IPS DF 4.7 (cell line): ENCODE results near the gene NOC4L.

Experiments
- DNase-seq: peaks from one replicate; pipeline ENCODE4 v3.0.0-alpha.2; 2013; ENCODE audit warnings: low spot score; ENCODE audit errors: extremely low read depth

Gene NOC4L

DNA sequence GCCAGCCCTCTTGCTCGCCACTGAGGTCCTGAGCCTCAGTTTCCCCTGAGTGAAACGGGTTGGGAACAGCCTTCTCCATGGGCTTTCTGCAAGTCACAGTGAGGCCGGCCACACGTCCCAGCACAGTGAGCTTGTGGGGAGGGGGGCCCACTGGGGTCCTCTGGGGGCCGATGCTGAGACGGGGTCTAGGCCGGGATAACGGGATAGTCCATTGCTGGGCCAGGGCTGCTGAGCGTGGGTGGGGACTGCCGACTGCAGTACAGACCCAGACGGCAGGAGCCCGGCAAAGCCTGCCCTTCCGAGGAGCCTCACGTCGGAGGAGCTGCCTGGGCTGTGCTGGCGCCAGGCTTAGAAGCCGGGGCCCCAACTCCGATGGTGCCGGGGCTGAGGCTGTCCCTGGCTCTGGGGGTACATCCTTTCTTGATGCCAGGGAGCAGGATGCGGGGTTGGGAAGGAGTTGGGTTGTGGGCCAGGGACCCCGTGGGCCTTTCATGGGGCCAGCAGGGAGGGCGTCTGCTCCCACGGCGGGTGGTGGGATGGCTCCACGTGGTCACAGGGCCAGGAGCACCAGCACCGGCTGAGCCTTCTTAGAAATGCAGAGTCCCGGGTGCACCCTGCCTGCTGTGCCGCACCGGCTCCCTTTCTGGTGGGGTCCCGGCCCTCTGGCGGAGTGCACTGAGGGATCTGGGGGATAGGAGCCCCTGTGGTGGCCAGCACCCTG is 24.2 kb downstream of the NOC4L start:
- no peak for DNase-seq

DNA sequence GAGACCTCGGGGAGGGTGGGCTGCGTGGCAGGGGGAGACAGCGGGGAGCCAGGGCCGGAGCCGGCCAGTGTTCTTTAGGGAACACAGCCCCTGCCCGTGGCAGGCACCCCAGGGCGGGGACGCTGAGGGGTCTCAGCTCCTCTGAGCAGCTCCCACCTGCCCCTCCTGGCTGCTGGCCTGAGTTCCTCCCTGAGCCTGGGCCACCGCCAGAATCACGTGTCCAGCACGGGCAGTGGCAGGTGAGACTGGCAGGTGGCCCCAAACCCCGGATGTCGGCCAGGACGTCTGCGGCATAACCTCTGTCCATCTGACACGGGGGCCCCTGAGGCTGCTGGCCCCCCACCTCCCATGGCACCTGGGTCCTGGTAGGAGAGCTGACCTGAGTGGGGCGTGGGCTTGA is 25.1 kb downstream of the NOC4L start:
- DNase-seq: no peak

DNA sequence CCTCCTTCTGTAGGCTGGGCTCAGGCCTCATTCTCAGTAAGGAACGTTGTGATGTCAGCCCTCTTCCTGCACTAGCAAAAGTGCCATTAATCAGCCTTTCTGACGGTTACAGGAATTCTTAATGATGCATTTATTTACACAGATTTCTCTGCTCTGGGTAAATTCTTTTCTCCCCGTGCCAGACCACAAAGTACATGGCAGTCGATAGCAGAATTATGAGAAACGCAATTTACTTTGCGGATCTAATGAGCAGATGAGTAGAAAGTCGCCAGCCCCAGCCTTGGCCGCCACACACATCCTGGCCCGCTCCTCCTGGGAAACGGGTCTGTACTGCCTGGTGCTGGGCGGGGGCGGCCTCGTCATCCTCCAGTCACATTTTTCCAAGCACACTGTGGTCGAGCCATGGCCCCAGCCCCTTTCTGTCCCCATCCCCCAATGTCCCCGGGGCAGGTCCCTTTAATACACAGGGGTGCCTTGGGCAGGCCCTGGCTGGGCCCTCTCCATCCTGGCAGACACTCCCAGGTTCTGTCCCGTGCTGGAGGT is 25.9 kb downstream of the NOC4L start:
- DNase-seq: no peak

DNA sequence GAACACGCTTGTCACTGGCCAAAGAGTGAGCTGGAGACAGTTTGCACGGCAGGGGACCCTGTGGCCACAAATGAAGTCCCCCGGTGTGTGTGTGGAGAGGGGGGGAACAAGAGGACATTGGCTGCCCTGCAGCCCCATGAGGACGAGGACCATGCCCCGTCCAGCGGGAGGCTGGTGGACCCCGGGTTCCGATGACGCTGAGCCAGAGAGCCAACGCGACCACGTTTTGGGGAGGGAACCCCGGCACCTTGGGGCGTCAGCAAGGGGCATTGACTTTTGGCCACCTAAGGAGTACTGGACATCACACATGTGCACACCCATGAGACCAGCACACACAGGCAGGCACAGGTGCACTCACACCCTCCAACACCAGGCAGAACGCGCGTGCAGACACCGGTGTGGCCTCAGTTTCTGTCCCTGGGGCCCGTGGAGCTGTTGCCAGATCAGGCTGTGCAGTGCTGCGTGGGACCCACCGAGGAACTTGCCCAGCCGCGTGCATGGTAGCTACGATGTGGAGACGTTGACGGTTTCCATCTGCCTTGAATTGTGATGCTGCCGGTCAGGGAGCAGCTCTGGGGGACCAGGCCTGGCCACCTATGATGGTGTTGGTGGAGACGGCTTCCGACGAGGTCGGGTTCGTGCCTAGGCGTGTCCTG is 26.5 kb downstream of the NOC4L start:
- no peak for DNase-seq

DNA sequence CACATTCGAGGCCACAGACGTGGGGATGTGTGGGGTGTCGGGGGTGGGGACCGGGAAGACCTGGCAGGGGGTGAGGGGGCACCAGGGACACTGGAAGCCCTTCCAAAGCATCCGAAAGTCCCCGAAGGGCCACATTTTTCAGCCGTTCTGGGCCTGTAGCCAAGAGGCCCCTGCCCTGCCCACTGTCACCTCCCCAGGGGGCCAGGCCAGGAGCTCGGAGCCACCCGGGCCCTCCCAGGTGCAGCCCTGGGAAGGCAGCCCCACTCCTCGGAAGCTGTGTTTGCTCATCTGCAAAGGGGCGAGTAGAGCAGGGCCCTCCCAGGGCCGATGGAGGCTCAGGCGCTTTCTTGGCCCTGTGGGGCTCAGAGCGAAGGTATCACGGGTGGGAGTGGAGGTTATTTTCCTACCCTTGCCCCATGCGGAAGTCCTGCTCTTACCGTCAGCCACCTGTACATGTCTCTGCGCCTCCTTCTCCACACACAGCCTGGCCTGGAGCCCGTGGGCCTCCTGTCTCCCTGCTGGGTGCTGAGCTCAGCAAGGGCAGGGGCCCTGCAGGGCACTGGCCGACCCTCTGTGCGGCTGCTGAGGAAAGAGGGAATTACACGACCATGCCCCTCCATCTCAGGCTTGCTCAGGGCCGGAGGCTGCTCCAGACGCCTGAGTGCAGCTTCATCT is 27.2 kb downstream of the NOC4L start:
- no peak for DNase-seq

DNA sequence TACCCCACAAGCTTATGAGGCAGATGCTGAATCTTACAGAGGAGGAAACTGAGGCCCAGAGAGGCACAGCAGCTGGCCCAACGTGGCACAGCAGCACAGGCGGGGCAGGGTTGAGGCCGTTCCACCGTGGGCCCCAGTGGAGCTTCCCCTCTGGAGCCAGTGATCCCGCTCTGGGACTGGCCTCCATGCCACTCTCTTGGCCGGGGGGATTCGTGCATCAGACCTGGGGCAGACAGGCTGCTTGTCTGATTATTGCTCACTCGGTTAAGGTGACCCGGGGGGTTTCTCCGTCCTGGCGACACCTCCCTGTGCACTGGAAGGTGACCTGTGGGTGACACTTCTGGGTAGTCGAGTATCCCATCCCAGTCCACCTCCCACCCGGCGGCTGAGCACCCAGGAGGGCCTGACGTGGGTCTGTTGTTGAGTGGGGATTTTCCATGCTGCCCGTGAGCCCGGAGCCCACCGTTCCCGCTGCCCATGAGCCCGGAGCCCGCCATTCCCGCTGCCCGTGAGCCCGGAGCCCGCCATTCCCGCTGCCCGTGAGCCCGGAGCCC is 27.8 kb downstream of the NOC4L start:
- DNase-seq: no peak

DNA sequence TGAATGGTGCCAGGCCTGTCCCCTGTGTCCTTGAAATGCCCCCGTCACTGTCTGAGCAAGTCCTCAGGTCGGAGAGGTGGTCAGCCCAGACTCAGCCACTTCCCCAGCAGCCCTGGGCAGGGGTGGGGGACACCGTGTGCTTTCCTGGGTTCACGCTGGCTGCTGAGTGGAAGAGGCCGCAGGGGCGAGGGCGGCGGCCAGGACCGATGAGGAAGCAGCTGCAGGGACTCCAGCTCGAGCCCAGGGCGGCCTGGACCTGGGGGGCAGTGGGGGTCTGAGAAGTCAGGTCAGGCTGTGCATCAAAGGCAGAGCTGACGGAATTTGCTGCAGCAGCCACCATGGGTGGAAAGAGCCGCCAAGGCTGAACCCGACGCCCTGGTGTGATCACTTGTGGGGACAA is 28.4 kb downstream of the NOC4L start:
- DNase-seq: no peak

DNA sequence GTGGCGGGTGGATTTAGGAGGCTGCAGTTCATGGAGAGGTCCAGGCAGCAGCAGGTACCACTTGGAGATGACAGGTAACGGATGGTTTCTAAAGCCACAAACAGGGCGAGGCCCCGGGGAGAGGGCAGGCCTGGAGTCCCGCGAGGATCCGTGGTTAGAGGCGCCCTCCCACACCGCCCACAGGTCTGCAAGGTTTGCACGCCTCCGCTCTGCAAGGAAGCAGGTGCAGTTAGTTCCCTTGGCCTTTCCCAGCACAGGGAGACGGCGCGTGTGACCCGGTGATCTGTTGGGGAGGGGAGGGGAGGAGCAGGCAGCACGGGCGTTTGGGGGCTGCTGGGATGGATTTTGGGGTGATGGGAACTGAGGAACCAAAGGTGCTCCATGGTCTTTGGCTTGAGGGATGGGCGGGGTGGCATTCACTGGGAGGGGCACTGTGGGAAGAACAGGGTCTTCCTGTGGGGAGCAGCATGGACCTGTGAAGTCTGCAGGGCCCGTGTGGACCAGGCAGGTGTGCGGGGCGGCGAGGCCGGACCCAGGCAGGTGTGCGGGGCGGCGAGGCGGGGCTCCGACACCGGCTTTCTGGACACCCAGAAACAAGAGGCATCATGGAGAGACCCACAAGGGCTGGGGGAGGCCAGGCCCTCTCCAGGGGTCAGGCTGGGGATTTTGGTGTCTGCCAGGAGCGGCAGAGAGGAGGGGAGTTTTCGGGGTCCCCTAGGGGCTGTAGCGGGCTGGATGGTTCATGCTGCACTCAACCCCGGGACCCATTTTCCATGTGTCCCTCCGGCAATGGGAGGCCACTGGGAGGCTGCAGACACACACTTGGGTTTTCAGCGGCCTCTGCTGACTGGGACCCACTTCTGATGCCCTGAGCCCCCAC is 29.1 kb downstream of the NOC4L start:
- DNase-seq: no peak

DNA sequence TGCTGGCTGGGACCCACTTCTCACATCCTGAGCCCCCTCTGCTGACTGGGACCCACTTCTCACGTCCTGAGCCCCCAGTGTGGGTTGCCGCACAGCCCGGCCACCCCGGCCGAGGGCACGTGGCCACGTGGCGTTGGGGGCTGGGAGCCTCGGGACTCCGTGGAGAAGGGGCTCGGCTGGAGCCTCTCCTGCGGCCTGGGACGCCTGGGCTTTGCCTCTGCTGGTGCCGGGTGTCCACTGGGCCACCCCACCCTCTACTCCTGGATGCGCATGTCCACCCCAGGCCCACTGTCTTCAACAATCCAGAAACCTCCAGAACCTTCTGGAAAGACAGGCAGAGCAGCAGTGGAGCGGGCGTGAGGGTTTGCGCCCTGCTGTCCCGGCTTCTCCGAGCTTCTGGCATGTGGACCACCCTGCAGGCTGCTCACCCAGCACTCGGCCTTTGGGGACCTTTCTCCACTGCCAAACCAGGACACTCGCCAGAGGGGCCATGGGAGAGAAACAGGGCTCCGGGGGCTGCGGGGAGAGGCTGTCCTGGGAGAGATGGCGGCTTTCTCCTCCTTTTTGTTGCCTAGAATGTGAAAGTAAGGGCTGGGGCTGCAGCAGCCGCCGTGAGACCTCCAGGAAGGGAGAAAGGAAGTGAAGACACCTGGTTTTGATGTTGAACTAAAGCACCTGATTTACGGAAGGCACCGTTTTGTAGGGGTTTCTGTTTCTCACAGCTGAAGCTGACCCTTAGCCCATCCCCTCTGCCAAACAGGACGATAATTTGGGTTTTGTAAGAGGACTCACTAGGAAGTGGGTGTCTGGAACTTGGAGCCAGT is 30.0 kb downstream of the NOC4L start:
- no peak for DNase-seq

DNA sequence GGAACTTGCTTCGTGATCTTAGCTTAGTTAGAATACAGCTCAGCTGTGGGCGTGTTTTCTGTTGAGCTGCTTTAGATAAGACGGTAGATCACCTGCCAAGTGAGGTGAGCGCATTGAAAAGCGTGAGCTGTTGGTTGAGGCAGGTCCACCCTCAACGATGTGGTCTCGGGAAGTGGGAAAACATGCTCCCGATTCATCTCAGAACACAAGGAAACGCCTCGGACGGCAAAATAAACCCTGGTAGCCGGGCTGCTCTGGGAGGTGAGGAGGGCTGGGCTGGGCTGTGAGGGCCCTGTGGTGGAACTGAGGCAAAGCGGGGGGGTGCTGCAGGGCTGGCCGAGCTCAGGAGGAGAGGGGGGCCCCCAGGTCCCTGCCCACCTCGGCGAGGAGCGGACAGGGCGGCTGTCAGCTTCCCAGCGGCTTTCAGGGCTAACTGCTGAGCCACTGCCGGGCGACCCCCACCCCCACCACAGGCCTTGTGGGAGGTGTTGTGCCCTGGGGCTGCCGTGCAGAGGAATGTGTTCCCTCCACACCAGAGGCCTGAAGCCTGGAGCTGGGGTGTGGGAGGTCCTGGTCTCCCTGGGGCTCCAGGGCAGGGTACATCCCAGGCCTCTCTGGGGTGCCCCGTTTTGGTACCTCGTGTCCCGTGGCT is 30.7 kb downstream of the NOC4L start:
- DNase-seq: no peak

DNA sequence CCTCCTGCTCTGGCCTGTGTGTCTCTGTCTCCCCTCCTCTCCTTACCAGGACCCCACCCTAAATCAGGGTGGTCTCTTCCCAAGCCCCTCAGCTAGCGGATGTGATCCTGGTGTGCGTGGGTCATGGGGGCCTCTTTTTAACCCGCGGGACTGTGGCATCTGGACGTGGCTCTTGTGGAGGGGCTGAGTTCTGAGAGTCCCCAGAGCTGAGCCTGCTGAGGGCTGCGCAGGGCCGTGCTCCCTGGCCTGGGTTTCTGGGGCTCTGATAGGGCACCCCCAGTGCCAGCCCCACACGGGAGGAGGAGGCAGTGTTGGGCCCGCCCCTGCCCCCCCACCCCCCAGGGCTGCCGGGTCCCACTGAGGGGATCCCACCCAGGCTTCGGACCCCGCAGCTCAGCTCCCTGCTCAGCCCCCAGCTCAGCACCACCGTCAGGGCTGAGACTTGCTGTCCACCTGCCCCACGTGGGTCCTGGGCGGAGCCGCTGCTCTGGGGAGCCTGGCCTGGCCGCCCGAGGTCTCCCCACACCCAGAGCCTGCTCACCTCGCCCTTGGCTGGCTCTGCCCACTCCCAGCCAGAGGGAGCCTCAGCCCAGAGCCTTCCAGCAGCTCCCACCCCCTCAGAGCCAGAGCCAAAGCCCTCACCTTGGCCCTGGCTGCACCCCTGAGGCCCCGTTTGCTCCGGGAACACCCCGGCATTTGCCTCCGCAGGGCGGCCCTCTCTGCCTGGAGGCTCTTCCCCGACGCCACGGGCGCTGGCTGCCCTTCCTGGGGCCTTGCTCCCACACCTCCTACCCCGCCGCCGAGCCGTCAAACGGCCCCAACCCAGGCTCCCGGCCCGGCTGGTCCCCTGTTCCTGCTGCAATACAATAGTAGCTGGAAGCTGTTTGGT is 31.5 kb downstream of the NOC4L start:
- DNase-seq: no peak

DNA sequence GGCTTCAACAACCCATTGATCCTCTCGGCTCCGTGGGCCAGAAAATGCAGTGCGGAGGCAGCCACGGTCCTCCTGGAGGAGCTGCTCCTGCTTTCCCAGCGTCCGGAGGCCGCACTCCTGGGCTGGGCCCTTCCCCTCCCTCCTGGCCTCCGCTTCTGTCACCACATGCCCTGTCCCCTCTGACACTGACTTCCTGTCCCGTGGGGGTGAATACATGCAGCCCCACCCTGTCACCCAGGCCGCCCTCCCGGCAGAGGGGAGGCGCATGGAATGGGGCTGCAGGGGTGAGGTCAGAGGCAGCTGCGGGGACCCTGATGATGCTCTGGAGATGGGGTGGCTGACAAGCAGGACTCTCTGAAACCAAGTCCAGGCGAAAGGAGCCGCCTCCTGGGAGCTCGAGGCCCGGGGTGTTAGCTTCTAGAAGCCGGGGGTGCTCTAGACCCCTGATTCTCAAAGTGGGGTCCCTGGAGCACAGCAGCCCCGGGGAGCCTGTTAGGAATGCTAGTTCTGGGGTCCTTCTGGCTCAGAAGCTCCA is 32.2 kb downstream of the NOC4L start:
- DNase-seq: no peak

DNA sequence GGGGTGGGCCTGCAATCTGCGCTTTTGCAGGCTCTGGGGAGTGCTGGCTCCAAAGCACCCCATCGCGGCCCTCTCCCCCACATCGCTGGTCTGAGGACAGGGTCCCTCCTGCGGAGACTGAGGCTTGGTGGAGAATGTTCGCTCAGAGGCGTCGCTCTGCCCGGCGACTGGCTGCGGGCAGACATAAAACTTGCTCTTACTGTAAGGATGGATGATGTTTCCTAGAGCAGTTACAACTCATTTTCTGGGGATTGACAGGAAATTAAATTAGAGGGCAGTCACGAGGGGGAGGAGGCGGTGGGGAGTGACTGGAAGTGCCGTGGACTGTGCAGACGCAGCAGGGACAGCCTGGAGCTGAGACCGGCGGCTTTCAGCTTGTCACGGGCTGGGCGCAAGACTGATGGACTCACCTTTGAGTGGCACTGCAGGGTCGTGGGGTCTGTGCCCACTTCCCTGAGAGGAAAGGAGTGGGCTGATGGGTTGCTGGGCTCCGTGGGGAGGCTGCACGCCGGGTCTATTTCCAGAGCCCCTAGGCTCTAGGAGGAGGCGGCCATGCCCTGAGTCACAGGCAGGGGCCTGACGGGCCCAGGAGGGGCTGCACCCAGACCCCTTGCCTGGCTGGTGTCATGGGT is 32.8 kb downstream of the NOC4L start:
- DNase-seq: no peak

DNA sequence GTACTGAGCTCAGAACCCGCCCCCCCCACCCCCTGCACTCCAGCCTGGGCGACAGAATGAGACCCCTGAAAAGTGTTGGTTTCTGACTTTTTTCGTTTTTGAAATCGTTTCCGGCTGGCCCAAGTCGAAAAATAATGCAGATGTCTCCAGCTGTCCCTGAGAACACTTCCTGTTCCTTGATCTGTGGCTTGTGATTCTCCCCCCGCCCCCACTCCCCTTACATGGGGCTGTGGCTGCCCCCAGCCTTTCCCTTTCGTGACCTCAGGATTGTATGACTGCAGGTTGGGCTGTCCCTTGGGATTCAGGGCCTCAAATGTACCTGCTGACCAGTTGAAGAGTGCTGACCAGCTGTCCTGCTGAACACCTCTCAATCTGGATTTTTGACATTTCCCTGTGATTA is 34.1 kb downstream of the NOC4L start:
- no peak for DNase-seq

DNA sequence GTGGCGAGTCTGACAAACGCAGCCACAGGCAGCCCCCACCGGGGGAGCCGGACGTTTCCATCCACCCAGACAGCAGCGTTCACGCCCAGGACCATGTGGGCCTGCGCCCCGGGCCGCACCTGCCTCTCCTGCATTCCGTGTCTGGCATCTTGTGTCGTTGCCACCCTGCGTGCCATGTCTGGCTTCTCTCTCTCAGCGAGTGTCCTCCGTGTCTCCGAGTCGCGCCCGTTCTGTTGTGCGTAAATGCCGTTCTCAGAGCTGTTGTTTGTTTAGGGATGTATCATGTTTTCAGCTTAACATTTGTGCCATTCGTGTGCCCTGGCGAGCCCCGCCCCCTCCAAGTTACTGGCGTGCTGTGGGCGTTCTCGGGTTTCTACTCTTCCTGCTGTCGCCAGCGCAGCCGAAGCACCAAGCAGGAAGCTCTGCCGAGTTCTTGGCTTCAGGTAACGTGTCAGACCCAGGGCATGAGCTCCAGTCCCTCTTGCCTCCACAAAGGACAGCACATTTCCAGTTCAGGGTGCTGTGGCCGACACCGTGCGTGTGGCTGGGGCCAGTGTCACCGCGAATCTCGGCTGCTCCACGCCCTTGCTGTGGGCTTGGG is 34.6 kb downstream of the NOC4L start:
- no peak for DNase-seq

DNA sequence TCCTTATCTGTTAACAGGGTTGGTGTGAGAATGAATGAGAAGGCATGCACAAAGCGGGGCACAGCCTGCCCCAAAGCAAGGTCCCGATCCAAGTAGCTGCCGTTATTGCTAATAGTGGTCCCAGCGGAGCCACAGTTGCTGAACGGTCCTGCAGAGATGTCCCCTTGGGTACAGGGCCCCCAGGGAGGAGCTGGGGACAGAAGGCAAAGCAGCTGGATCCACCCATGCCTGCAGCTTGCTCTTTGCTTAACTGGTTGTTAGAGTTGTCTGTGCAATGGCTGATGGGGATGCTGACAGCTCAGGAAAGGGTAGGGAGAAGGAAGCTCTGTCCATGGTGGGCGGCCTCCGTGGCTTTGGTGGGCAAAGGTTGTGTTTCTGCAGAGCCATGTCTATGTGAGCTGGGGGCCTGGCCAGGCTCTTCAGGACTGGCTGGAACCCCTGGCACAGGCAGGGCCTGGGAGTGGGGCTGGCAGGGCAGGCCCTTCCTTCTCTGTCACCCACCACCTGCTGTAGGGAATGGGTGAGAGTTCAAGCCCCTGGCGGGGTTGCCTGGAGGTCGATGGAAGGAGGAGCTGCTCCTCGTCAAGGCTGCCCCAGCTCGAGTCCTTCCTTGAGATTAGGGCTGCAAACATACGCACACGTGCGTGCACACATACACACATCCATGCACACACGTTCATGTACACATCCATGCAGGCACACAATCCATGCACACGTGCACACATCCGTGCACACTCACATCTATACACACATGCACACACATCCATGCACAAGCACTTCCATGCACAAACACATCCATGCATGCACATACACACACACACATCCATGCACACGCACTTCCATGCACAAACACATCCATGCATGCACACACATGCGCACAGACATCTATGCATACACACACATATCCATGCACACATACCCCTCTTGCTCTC is 35.4 kb downstream of the NOC4L start:
- DNase-seq: no peak
